Activated CD8-positive, alpha-beta T cell treated with anti-CD3 and anti-CD28 coated beads, Interleukin-2, amount 10 ng/mL, durations not matched to agents 7 days and 5 days (primary cell): ENCODE data around the gene FRRS1L. TPM values are rescaled to one million over a fixed set of nuclear protein-coding genes. Genes with fewer than 3 reads are reported as not detected.

Experiments
- ATAC-seq: fragments of 150-1000 bp; cut with Tn5 transposase; one replicate; pipeline ENCODE4 v1.10.0; 2021; ENCODE audit warnings: moderate library complexity
- CTCF ChIA-PET: fragments of 350-600 bp; sonication (Branson Sonifier 250); formaldehyde crosslinking; loops from one replicate; lab custom pipeline; 2021; ENCODE audit warnings: antibody characterized with exemption; lab: Charles Lee
- POLR2A ChIA-PET: fragments of 350-600 bp; sonication (Branson Sonifier 250); formaldehyde crosslinking; loops from one replicate; lab custom pipeline; 2021; ENCODE audit warnings: antibody characterized with exemption; lab: Charles Lee
- DNase-seq: peaks from one replicate; pipeline ENCODE4 v3.0.0-alpha.2; 2020
- H3K27ac Mint-ChIP-seq: one replicate; pipeline ENCODE4 v1.8.0; 2021; ENCODE audit warnings: mild to moderate bottlenecking, mixed read lengths
- H3K27me3 Mint-ChIP-seq: one replicate; pipeline ENCODE4 v1.8.0; 2021; ENCODE audit warnings: low read depth, mixed read lengths
- H3K36me3 Mint-ChIP-seq: one replicate; pipeline ENCODE4 v1.8.0; 2021; ENCODE audit warnings: low read depth, mixed read lengths
- H3K4me1 Mint-ChIP-seq: one replicate; pipeline ENCODE4 v1.8.0; 2021; ENCODE audit warnings: low read depth, mixed read lengths
- H3K4me3 Mint-ChIP-seq: one replicate; pipeline ENCODE4 v1.8.0; 2021; ENCODE audit warnings: mild to moderate bottlenecking, mixed read lengths
- H3K9me3 Mint-ChIP-seq: one replicate; pipeline ENCODE4 v1.8.0; 2022; ENCODE audit warnings: mixed read lengths; ENCODE audit not compliant: insufficient read depth
- total RNA-seq, 2 experiments: library from RNA; stranded (reverse); gene quantifications; one replicate each; pipeline ENCODE4 v1.2.3, GENCODE V29; 2021

Gene FRRS1L
- total RNA-seq, 2 experiments from 2014 or later = not detected

- H3K4me1 Mint-ChIP-seq = peaks cover 9% of the 10 kb centered on the region
- DNase-seq = no peak
- no peak overlapping the region for H3K4me3 Mint-ChIP-seq
- H3K36me3 Mint-ChIP-seq = no peaks in the 10 kb centered on the region
- peaks cover 52% of the 10 kb centered on the region for H3K27me3 Mint-ChIP-seq
- ChIA-PET POLR2A (no interaction called here), CTCF (no interaction called here)
- no peak for ATAC-seq
- no peak overlapping the region for H3K27ac Mint-ChIP-seq
- H3K9me3 Mint-ChIP-seq = no peaks in the 10 kb centered on the region
Observed at GRCh38 chr9:109171926-109172325, 4.9 kb upstream of the FRRS1L start.

DNA sequence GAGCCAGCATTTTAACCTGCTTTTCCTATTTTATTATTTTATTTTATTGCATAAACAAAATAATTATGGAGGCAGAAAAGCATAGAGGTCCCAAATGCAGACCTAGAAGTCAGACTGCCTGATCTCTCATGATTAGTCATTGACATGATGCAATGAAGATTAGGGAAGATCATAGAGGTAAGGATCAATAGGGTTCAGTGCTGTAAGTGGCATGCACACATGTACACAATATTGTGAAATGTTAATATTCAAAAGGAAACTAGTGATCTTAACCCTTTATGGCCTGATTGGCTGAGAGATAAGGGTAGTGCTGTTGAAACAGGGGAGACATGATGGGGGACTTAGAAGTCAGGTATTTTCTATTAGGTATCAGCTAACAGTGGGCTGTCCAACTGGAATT lies 1.1 kb upstream of the FRRS1L start:
- Mint-ChIP-seq H3K4me3 (no peak overlapping the region), H3K27me3 (peaks cover 66% of the 10 kb centered on the region), H3K27ac (no peak overlapping the region), H3K36me3 (peaks cover 6% of the 10 kb centered on the region), H3K4me1 (peaks cover 12% of the 10 kb centered on the region), H3K9me3 (peaks cover 9% of the 10 kb centered on the region)
- no peak for ATAC-seq
- CTCF ChIA-PET = no interaction called here
- POLR2A ChIA-PET = no interaction called here
- no peak for DNase-seq

- Mint-ChIP-seq H3K27ac (no peak overlapping the region), H3K9me3 (peaks cover 9% of the 10 kb centered on the region), H3K4me1 (peaks cover 12% of the 10 kb centered on the region), H3K4me3 (no peak overlapping the region), H3K36me3 (peaks cover 6% of the 10 kb centered on the region), H3K27me3 (peaks cover 68% of the 10 kb centered on the region)
- no peak for DNase-seq
- POLR2A ChIA-PET = no interaction called here
- ATAC-seq = no peak
- CTCF ChIA-PET = no interaction called here
Observed at GRCh38 chr9:109167716-109168115, 667 bp upstream of the FRRS1L start.

- POLR2A ChIA-PET = no interaction called here
- Mint-ChIP-seq H3K9me3 (peaks cover 9% of the 10 kb centered on the region), H3K4me1 (peaks cover 6% of the 10 kb centered on the region), H3K36me3 (peaks cover 6% of the 10 kb centered on the region), H3K27me3 (peaks cover 65% of the 10 kb centered on the region), H3K27ac (no peak overlapping the region), H3K4me3 (no peak overlapping the region)
- CTCF ChIA-PET = no interaction called here
- DNase-seq = no peak
- no peak for ATAC-seq
Observed at GRCh38 chr9:109166171-109166770, 778 bp downstream of the FRRS1L start.

GRCh38 chr9:109164042-109164441 lies 3.0 kb downstream of the FRRS1L start:
- no peak for ATAC-seq
- H3K36me3 Mint-ChIP-seq = peaks cover 6% of the 10 kb centered on the region
- peaks cover 6% of the 10 kb centered on the region for H3K4me1 Mint-ChIP-seq
- H3K27ac Mint-ChIP-seq = no peak overlapping the region
- ChIA-PET POLR2A (no interaction called here), CTCF (no interaction called here)
- peaks cover 58% of the 10 kb centered on the region for H3K27me3 Mint-ChIP-seq
- peaks cover 9% of the 10 kb centered on the region for H3K9me3 Mint-ChIP-seq
- H3K4me3 Mint-ChIP-seq = no peak overlapping the region
- no peak for DNase-seq

GRCh38 chr9:109163194-109163593 lies 3.9 kb downstream of the FRRS1L start:
- peaks cover 6% of the 10 kb centered on the region for H3K36me3 Mint-ChIP-seq
- DNase-seq = no peak
- CTCF ChIA-PET = no interaction called here

GRCh38 chr9:109162677-109163076 lies 4.4 kb downstream of the FRRS1L start:
- DNase-seq (no peak), ATAC-seq (no peak)
- peaks cover 53% of the 10 kb centered on the region for H3K27me3 Mint-ChIP-seq
- no peak overlapping the region for H3K4me3 Mint-ChIP-seq
- peaks cover 9% of the 10 kb centered on the region for H3K9me3 Mint-ChIP-seq
- H3K36me3 Mint-ChIP-seq = peaks cover 6% of the 10 kb centered on the region
- POLR2A ChIA-PET = no interaction called here
- peaks cover 6% of the 10 kb centered on the region for H3K4me1 Mint-ChIP-seq
- no peak overlapping the region for H3K27ac Mint-ChIP-seq
- CTCF ChIA-PET = no interaction called here

More at GRCh38 chr9:109163194-109163593, 3.9 kb downstream of the FRRS1L start:
- no peak overlapping the region for H3K4me3 Mint-ChIP-seq
- peaks cover 6% of the 10 kb centered on the region for H3K4me1 Mint-ChIP-seq
- peaks cover 9% of the 10 kb centered on the region for H3K9me3 Mint-ChIP-seq
- ATAC-seq = no peak
- peaks cover 56% of the 10 kb centered on the region for H3K27me3 Mint-ChIP-seq
- POLR2A ChIA-PET = no interaction called here
- H3K27ac Mint-ChIP-seq = no peak overlapping the region

DNA sequence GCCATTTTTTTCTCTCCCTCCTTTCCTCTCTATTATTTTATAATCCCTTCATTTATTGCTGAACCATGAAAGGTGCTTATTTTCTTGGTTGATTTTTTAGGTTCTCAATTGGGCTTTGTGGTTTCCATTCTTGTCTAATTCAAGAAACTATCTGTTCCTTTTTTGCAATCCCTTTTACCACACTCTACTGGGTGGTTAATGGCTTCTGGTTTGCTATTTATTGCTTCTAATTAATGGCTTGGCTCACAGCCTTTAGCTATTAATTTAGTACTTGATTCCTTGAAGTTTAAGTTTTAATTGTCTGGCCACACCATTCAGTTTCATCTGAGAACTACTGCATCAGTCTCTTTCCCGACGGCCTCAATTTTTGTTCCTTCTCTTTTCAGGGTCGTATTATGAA lies 5.6 kb downstream of the FRRS1L start:
- Mint-ChIP-seq H3K27ac (no peak overlapping the region), H3K4me1 (peaks cover 3% of the 10 kb centered on the region), H3K9me3 (peaks cover 9% of the 10 kb centered on the region), H3K27me3 (peaks cover 51% of the 10 kb centered on the region), H3K36me3 (peaks cover 6% of the 10 kb centered on the region), H3K4me3 (no peak overlapping the region)
- DNase-seq (no peak), ATAC-seq (no peak)
- CTCF ChIA-PET = no interaction called here
- POLR2A ChIA-PET = no interaction called here

GRCh38 chr9:109159583-109159982 lies 7.5 kb downstream of the FRRS1L start:
- ChIA-PET CTCF (no interaction called here), POLR2A (no interaction called here)
- peaks cover 33% of the 10 kb centered on the region for H3K27me3 Mint-ChIP-seq
- DNase-seq (no peak), ATAC-seq (no peak)
- peaks cover under 1% of the 10 kb centered on the region for H3K36me3 Mint-ChIP-seq
- H3K4me1 Mint-ChIP-seq = peaks cover 3% of the 10 kb centered on the region
- H3K4me3 Mint-ChIP-seq = no peak overlapping the region
- H3K9me3 Mint-ChIP-seq = peaks cover under 1% of the 10 kb centered on the region
- no peak overlapping the region for H3K27ac Mint-ChIP-seq

GRCh38 chr9:109158651-109159050 lies 8.4 kb downstream of the FRRS1L start:
- Mint-ChIP-seq H3K9me3 (peaks cover 9% of the 10 kb centered on the region), H3K4me3 (no peak overlapping the region), H3K36me3 (peaks cover 2% of the 10 kb centered on the region), H3K27me3 (peaks cover 30% of the 10 kb centered on the region), H3K4me1 (no peaks in the 10 kb centered on the region), H3K27ac (no peak overlapping the region)
- ChIA-PET CTCF (interaction anchor here (1.3 kb wide), 1 partner anchor 14 kb away, joined by 3 read pairs; no protein-coding TSS in a partner anchor), POLR2A (no interaction called here)
- no peak for ATAC-seq
- DNase-seq = no peak

GRCh38 chr9:109156708-109157107 lies 10.3 kb downstream of the FRRS1L start:
- Mint-ChIP-seq H3K9me3 (peaks cover 20% of the 10 kb centered on the region), H3K4me1 (no peaks in the 10 kb centered on the region), H3K27me3 (peaks cover 20% of the 10 kb centered on the region), H3K36me3 (peaks cover 5% of the 10 kb centered on the region), H3K27ac (no peak overlapping the region), H3K4me3 (no peak overlapping the region)
- ChIA-PET CTCF (no interaction called here), POLR2A (no interaction called here)
- ATAC-seq = no peak
- DNase-seq = no peak

GRCh38 chr9:109150925-109151545 lies 16.0 kb downstream of the FRRS1L start:
- ATAC-seq = no peak
- no peak overlapping the region for H3K27ac Mint-ChIP-seq
- no peaks in the 10 kb centered on the region for H3K4me1 Mint-ChIP-seq

More at GRCh38 chr9:109150925-109151545, 16.0 kb downstream of the FRRS1L start:
- Mint-ChIP-seq H3K27me3 (peaks cover 21% of the 10 kb centered on the region), H3K36me3 (peaks cover 5% of the 10 kb centered on the region), H3K9me3 (peaks cover 20% of the 10 kb centered on the region), H3K4me3 (no peak overlapping the region)
- no peak for DNase-seq
- POLR2A ChIA-PET = no interaction called here
- CTCF ChIA-PET = no interaction called here
